ENCODE data around the gene TRA2A.
"Not testable (repeated sequence)": the region's sequence is repeated elsewhere in the genome, so short reads cannot be mapped to it uniquely, and the experiment has no call there.

Gene TRA2A

DNA sequence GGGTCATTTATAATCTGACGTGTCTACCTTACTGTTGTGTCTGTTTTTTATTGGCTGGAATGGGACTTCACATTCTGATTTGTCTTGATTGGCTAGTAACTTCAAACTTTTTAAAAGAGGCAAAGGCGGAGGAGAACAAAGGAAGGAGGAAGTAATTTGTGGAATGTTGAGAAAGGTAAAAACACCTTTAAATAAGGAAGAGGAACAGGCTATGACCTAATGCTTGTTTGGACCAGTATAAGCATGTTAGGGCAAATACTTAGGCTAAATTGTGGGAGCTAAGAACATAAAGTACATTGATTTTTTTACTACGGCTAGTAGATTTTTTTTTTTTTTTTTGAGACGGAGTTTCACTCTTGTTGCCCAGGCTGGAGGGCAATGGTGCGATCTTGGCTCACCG lies 18.0 kb downstream of the TRA2A start:
- not testable (repeated sequence) for DNase-seq (ENCODE audit: low read depth in 2 of 3, low spot score in 2 of 3)

DNA sequence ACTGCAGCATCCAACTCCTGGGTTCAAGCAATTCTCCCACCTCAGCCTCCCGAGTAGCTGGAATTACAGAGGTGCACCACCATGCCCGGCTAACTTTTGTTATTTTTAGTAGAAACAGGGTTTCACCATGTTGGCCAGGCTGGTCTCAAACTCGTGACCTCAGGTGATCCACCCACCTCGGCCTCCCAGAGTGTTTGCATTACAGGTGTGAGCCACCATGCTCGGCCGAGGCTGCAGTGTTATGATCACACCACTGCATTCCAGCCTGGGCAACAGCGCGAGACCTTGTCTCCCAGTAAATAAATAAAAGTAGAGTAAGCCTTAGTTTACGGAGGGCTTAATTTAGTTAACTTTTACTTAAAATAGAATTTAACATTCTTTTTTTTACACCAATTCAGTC lies 37.8 kb downstream of the TRA2A start:
- no peak for DNase-seq (ENCODE audit: low read depth in 2 of 3, low spot score in 2 of 3)

DNA sequence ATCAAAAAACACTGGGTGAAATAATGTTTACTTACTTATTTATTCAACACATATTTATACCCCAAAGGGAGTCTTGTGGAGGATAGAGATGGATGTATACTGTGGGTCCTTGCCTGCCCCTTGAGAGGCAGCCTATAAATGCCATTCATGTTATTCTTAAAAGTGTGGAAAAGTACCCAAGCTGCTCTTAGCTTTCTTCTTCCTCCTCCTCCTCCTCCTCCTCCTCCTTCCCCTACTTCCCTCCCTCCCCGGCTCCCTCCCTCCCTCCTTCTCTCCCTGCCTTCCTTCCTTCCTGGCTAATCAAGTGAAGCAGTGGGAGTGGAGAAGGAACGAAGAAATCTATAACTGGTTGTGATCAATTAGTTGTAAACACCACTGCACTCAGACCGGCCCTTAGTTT lies 40.3 kb downstream of the TRA2A start:
- DNase-seq (ENCODE audit: low read depth in 2 of 3, low spot score in 2 of 3) = no peak

DNA sequence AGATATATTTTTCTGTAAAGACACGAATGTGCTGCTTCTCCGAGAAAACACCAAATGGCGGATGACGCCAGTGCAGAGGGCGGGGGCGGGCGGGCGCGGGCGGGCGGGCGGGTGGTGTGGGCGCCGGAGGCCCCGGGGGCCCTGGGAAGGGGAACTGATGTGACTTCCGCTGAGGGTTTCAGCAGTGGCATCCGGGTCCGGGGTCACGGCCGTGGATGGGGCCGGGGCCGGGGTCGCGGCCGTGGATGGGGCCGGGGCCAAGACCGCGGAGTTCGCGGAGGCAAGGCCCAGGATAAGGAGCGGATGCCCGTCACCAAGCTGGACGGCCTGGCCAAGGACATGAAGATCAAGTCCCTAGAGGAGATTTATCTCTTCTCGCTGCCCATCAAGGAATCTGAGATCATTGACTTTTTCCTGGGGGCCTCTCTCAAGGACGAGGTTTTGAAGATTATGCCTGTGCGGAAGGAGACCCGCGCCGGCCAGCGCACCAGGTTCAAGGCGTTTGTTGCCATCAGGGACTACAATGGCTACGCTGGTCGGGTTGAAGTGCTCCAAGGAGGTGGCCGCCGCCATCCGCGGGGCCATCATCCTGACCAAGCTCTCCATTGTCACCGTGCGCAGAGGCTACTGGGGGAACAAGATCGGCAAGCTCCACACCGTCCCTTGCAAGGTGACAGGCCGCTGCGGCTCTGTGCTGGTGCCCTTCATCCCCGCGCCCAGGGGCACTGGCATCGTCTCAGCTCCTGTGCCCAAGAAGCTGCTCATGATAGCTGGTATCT lies 41.2 kb downstream of the TRA2A start:
- no peak for DNase-seq (ENCODE audit: low read depth in 2 of 3, low spot score in 2 of 3)

DNA sequence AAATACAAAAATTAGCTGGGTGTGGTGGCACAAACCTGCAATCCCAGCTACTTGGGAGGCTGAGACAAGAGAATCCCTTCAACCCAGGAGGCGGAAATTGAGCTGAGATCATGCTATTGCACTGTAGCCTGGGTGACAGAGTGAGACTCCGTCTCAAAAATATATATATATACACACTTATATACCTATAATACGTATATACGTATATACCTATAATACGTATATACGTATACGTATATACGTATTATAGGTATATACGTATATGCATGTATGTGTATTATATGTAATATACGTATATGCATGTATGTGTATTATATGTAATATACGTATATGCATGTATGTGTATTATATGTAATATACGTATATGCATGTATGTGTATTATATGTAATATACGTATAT lies 43.1 kb downstream of the TRA2A start:
- DNase-seq (ENCODE audit: low read depth in 2 of 3, low spot score in 2 of 3) = not testable (repeated sequence)

DNA sequence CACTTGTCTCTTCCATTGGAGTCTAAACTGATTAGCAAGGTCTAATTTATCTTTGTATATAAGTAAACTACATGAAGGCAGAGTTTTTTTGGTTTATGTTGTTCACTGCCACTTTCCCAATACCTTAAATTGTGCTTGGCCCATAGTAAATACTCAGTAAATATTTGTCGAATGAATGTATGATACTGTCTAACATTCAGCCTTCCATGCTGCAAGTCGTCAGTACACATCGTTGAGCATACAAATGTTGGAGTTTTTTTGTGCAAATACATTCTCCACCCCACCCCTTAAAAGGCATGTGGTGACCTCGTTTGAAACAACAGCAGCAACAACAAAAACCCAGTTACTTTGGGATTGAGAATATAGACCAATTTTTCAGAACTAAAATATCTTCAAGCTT lies 44.1 kb downstream of the TRA2A start:
- no peak for DNase-seq (ENCODE audit: low read depth in 2 of 3, low spot score in 2 of 3)

DNA sequence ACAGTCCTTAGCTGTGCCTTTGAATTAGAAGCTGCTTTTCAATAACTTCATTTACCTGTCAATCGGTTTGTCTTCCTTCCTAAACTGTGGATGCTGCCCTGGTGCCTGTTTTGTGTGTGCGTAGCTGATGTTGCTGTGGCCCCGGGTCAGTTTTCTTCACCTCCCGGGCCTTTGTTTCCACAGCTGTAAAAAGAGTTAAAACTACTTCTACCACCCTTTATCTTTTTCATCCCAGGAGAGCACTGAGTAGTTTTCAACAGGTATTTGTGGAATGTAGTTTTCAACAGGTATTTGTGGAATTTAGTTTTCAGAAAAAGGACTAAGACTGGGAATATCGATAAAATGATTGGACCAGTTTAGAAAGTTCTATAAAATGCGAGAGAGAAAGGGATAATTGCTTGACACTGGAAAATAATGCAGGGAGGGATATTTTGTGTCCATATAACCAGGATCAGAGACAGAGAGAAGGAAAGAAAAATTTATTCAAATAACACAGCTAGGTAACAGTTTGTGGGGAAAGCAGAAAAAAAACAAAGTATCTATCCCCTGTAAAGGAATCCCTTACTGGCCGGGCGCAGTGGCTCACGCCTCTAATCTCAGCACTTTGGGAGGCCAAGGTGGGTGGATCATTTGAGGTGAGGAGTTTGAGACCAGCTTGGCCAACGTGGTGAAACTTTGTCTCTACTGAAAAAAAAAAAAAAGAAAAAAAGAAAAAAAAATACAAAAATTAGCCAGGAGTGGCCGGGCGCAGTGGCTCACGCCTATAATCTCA lies 45.6 kb downstream of the TRA2A start:
- no peak for DNase-seq (ENCODE audit: low read depth in 2 of 3, low spot score in 2 of 3)

DNA sequence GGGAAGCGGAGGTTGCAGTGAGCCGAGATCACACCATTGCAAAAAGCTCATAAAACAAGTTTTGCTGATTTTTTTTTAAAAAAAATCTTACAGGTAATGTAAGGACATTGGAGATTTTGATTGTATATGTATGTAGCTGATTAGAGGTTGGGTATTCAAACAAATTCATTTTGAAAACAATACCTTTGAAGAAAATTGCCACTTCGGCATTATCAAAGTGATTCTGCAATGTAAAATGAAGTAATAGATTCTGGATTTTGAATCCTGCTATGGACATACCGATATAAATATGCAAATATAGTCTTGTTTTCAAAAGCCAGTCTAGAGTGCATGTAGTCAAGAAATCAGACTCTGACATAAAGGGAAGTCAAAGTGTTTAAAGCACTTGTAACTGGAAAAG lies 49.1 kb downstream of the TRA2A start:
- no peak for DNase-seq (ENCODE audit: low read depth in 2 of 3, low spot score in 2 of 3)

DNA sequence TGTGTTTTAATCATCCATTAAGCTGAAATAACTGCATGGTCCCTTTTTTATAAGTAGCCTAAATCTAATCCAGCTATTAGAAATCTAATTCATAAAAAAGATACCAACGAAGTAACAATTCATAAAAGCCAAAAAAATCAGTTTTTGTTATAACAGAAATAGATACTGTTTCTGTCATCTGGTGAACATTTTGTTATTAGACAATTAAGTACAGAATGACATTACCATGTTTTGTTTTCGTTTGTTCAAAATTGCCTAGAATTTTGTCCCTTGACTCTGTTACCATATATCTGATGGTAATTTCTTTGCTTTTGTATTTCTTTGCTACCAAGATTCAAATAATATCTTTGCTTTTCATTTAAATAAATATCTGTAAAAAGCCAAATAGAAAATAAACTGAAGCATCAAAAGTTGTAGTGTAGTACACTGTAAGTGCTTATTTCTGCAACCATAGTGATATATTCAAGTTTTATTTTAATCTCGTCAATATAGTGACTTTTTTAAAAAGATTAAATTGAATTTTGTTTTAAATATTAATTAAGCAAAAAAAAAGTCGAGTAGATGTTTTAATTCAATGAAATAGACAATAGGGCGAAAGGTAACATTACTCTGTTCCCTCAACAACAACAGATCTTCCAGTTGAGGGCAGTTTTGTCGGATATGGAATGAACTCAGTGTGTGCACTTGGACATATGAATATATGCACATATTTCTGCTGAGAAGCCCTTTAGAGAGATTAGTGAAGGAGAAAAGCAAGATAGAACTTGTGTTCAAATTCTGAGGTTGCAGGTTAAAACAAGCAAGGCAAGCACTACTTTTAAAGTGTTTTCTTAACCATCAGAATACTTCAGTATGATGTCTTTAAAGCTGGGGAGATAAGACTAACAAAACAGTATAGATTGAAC lies 53.6 kb downstream of the TRA2A start:
- no peak for DNase-seq (ENCODE audit: low read depth in 2 of 3, low spot score in 2 of 3)

DNA sequence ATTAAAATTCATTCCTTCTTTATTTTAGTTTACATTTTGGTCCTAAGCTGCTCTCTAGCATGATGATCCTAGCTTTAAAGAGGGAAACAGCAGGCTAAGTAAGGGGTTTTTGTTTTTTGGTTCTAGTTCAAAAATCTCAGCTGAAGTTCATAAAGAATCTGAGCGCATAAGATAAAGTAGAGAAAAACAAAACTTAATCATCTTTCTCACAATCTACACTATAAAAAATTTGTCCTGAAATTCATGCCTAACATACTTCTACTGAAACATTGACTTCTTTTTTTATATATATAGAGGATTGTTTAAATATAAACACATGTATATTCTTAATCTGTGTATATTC lies 54.7 kb downstream of the TRA2A start:
- DNase-seq (ENCODE audit: low read depth in 2 of 3, low spot score in 2 of 3) = no peak

DNA sequence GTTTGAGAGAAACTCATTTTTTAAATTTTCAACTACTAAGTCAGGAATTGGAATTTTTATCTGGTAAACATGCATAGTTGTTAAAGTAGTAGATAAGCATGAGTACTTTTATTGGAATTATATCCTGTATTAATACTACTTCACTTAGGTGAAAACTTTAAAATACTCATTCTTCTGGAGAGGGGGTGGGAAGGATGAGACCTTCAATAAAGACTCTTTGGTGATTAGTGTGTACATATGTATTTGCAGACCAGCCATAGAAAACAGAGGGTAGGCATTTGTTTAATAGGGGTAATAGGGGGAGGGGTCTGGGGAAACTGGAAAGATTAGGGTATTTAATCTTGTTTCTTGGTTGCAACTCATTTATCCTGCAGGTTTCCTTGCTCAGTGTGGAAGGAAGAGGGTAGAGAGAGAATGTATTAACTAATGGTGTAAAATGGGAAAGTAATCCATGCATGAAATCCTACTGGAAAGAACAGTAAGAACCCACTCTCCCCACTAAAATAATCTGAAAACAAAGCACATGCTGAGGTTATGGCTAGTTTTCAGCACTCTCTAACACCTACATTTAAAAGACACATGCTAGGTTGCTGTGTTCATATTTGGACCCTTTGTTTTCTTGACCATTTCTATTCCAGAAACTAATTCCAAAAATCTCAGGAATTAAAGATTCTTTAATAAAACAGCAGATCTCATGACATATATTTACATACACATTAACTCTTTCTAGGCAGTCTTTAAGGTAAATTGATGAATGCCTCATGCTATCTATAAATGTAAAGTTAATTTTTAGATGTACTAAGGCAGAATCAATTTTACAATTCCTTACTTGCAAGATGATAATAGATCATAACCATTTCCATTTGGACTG lies 55.3 kb downstream of the TRA2A start:
- DNase-seq (ENCODE audit: low read depth in 2 of 3, low spot score in 2 of 3) = no peak

DNA sequence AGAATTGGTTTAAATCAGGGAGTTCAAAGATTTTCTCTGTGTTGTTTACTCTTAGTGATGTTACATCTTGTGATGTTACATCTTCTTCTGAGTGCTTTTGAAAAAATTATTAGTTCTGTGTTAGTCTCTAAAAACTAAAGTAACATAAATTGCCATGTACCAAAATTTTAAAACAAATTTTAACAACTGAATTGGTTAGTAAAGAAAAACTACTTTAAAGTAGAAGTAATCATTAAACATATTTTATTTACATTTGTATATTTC lies 56.3 kb downstream of the TRA2A start:
- no peak for DNase-seq (ENCODE audit: low read depth in 2 of 3, low spot score in 2 of 3)

DNA sequence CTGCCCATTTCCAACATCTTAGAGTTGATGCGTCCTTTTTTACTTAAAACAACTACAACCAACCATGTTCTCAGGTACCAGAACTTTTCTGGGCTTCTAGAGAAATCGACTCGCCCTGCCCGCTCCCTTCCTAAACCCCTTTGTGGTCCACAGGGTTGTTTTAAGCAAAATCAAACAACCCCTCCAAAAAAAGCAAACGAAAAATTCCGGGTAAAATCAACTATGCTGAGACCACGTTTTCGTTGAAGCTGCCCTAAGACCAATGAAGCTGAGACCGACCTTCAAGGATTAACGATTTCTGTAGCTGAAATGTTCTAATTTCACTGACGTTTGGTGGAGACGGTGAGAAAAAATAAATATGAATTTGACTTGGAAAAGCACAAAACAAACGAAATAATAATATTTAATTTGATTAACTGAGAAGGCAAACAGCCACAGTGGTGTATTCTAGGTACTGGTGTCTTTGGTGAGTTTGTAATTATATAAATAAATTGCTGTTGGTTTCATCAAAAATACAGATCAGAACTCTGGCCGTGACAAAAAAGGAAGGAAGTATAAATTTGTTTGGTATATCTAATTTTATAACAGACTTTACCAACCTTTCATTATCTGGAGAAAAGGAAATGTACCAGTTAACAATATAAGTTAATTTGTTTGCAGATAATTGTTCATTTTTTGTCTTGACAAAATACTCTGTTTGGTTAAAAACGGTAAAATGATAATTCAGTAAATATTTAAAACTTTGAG lies 56.8 kb downstream of the TRA2A start:
- no peak for DNase-seq (ENCODE audit: low read depth in 2 of 3, low spot score in 2 of 3)

DNA sequence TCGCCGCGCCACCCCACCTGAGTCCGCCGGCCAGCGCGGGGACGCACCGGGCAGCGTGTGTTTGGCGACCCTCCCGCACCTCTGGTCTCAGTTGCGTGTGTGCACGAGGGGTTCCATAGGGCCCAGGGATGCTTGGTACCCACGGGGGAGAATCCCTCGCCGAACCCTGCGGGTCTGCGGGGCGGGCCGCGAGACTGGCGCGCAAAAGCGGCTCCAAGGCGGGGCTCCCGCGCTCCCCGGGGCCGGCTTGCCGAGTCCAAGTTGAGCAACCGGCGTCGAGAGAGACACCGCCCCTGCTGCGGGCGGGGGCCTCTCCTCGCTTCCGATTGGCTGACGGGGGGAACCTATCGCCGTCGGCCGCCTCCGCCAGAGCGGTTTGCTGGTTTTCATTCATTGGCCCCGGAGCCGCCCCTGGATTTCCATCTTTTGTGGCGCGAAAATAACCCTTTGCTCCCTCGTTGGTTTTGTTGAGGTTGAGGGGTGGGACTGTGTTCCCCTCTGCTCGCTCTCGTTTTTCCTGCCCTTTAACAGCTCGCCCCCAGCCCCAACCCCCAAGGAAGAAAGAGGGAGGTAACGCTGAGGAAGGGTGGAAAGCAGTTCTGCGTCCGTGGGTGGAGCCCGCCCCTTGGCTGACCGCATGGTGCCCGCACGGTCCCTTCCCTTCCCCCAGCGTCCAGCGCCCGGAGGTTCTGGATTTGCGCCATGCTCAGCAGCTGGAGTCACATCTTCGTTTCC lies 57.5 kb downstream of the TRA2A start:
- peak; percentile 40 to 67 (median 60) for DNase-seq (ENCODE audit: low read depth in 2 of 3, low spot score in 2 of 3)

DNA sequence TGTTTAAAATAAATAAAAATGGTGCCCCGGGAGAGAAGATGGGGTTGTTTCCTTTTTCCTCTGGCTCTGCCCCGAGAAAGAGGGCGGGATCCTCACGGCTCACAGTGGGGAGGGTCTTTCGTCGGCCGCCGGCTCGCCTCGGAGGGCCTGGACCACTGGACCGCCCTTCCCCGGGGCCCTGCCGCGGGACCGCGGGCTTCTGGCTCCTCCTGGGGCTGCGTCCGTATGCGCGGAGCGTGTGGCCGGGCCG lies 58.0 kb downstream of the TRA2A start:
- no peak for DNase-seq (ENCODE audit: low read depth in 2 of 3, low spot score in 2 of 3)

DNA sequence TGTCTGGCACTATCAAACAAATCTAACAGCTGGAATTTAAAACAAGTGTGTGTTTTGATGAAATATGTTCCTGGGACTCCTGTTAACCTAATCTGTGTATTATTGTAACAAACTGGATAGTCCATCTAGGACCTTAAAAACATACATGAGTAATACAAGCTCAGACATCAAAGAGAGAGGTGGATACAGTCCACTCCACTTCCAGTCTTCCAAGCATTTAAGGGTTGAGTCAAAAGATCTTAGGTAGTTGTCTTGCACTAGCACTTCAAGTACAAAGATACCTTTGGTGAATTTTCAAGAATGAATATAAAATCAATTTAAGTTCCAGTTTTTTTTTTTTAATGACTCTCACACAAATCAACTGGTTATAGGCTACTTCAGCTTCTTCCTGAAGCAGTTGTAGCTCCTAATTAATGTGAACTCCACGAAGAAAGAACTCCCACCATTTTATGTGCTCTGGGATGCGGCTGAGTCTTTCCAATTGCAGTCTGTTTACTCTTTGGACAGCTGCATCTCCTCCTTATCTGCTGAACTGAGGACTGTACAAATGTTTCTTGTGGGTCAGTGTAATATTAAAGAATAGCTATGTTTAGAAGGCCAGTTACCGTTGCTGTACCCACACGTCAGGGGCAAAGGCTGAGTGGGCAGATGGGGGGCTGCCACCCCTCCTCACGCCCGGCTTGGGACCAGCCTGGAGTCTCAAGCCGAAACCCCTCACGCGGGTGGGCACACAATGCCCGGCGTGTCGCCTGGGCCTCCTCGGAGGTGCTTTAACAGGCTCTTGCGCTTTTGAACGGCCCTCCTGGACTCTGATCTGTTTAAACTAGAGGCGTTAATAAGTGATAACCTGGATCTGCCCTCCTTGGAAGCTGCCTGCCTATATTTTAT lies 58.6 kb downstream of the TRA2A start:
- DNase-seq (ENCODE audit: low read depth in 2 of 3, low spot score in 2 of 3) = no peak

DNA sequence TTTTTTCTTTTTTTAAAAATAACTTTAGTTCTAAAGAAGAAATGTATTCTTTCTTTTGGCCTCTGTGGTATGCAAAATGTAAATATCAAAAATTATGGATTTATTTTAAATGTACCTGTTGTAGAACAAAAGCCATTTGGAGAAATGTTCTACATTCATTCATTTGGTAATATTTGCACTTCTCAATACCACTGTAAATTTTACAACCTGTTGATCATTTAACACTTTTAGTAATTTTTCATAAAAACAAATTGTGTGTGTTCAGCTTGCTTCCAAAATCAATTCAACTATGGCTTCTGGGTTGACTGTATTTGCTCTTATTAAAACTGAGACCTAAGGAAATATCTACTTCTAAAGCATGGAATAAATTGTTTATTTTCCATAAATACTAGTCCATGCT lies 59.2 kb downstream of the TRA2A start:
- DNase-seq (ENCODE audit: low read depth in 2 of 3, low spot score in 2 of 3) = no peak

DNA sequence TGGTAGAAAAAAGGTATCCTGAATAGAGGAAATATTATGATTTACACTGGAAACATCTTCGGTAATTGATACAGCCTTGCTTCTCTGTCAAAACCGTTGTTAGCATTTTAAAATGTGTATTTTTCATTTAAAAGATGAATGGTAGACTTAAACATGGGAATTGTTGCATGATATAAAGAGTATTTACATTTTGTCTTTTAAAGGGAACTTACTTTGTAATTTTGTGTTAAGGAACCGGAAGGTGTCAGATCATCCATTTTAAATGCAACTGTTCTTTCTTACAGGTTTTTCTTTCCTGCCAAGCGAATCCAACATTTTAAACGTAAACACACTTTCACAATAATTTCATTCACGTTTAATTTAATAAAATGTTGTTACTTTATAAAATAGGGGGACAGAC lies 59.7 kb downstream of the TRA2A start:
- DNase-seq (ENCODE audit: low read depth in 2 of 3, low spot score in 2 of 3) = no peak

Data from activated CD8-positive, alpha-beta memory T cell treated with anti-CD3 and anti-CD28 coated beads for 48 hours (primary cell).